Measurements from ENCODE around the gene PHKB. TPM values are rescaled to one million over a fixed set of nuclear protein-coding genes. Genes with fewer than 3 reads are reported as not detected.

PHKB gene
- polyA plus RNA-seq, 3 donors: 49.8 to 53.1 (median 50.8) TPM

DNA sequence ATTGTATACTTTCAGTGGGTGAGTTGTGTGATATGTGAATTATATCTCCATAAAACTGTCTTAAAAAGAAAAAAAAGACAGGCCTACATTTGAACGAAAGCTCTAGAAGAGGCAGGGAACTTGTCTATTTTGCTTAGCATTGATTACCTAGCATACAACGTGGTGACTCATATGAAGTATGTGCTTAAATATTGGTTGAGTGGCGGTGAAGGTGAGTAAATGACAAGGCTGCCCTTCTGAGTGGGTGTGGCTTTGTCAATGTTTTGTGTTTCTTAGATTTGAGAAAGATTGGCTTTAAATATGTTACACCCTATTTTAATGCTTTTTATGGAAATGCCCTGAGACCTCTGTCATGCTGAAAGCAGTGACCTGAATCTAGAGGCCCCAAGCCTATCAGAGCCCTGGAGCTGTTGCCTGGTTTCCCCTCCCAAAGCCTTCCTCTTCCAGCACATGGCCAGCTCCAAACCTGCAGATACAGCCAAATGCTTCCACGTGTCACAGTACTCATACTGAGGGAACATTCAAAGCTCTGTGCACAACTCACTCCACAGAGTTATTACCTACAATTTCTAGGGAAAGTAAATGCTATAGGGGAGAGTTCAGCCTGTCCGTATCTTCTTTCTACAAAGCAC is 260.0 kb downstream of the PHKB start:
- Mint-ChIP-seq H3K4me1 (no peaks in the 10 kb centered on the region), H3K36me3 (no peaks in the 10 kb centered on the region), H3K9me3 (peaks cover 0 to 10% (median 0%) of the 10 kb centered on the region in 7 donors), H3K27me3 (ENCODE audit: low read depth in 3 of 3) (peaks cover 0 to 7% (median 4%) of the 10 kb centered on the region in 3 donors), H3K27ac (no peak overlapping the region), H3K4me3 (no peak overlapping the region)
- no peaks in the 10 kb centered on the region for H4K20me1 ChIP-seq (ENCODE audit: insufficient read depth, low read length)
- no peaks in the 10 kb centered on the region for H3K36me3 ChIP-seq (replicated peaks in 1 of 2; ENCODE audit: control insufficient read depth in 1 of 2, insufficient read depth in 2 of 2, low read length in 2 of 2)
- H3K4me1 ChIP-seq (ENCODE audit: control insufficient read depth in 1 of 2, insufficient read depth in 2 of 2, low read length in 2 of 2): no peaks in the 10 kb centered on the region
- no peak overlapping the region for H3K4me2 ChIP-seq (replicated peaks; ENCODE audit: extremely low read depth, low read length, poor library complexity, severe bottlenecking)
- no peak overlapping the region for H2AFZ ChIP-seq (ENCODE audit: insufficient read depth, low read depth, low read length, poor library complexity, severe bottlenecking)
- TF ChIP-seq, protein P1, sequence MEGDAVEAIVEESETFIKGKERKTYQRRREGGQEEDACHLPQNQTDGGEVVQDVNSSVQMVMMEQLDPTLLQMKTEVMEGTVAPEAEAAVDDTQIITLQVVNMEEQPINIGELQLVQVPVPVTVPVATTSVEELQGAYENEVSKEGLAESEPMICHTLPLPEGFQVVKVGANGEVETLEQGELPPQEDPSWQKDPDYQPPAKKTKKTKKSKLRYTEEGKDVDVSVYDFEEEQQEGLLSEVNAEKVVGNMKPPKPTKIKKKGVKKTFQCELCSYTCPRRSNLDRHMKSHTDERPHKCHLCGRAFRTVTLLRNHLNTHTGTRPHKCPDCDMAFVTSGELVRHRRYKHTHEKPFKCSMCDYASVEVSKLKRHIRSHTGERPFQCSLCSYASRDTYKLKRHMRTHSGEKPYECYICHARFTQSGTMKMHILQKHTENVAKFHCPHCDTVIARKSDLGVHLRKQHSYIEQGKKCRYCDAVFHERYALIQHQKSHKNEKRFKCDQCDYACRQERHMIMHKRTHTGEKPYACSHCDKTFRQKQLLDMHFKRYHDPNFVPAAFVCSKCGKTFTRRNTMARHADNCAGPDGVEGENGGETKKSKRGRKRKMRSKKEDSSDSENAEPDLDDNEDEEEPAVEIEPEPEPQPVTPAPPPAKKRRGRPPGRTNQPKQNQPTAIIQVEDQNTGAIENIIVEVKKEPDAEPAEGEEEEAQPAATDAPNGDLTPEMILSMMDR (IDR thresholded peaks at IDR 0.05): no peak
- DNase-seq: no peak
- H3K27me3 ChIP-seq (ENCODE audit: control insufficient read depth in 2 of 2, insufficient read depth in 2 of 2, low read length in 2 of 2): no peaks in the 10 kb centered on the region
- H3K27ac ChIP-seq (ENCODE audit: low read depth in 1 of 2, low read length in 2 of 2): no peak overlapping the region
- no peak overlapping the region for H3K9ac ChIP-seq (ENCODE audit: insufficient read depth, low read length, poor library complexity, severe bottlenecking)
- H3K79me2 ChIP-seq (ENCODE audit: insufficient read depth, low read length): no peaks in the 10 kb centered on the region
- no peaks in the 10 kb centered on the region for H3K9me3 ChIP-seq (replicated peaks in 1 of 2; ENCODE audit: control insufficient read depth in 1 of 2, insufficient read depth in 1 of 2, low read length in 2 of 2)
- 83% methylated on average over 1 of the region's 5 CpGs for WGBS (ENCODE audit: insufficient coverage)
- no peak overlapping the region for H3K4me3 ChIP-seq (replicated peaks in 1 of 3; ENCODE audit: low read depth in 2 of 3, low read length in 3 of 3)
- intact Hi-C loops (cut with micrococcal nuclease): no loop called here

- intact Hi-C loops (cut with micrococcal nuclease): no loop called here
- no peak overlapping the region for H3K9ac ChIP-seq (ENCODE audit: insufficient read depth, low read length, poor library complexity, severe bottlenecking)
- H3K4me1 ChIP-seq (ENCODE audit: control insufficient read depth in 1 of 2, insufficient read depth in 2 of 2, low read length in 2 of 2): no peaks in the 10 kb centered on the region
- H3K36me3 ChIP-seq (replicated peaks in 1 of 2; ENCODE audit: control insufficient read depth in 1 of 2, insufficient read depth in 2 of 2, low read length in 2 of 2): no peaks in the 10 kb centered on the region
- H3K36me3 Mint-ChIP-seq: no peaks in the 10 kb centered on the region
- peaks cover 0 to 7% (median 0%) of the 10 kb centered on the region in 7 donors for H3K9me3 Mint-ChIP-seq
- H3K9me3 ChIP-seq (replicated peaks in 1 of 2; ENCODE audit: control insufficient read depth in 1 of 2, insufficient read depth in 1 of 2, low read length in 2 of 2): no peaks in the 10 kb centered on the region
- H3K79me2 ChIP-seq (ENCODE audit: insufficient read depth, low read length): no peaks in the 10 kb centered on the region
- H3K4me3 ChIP-seq (replicated peaks in 1 of 3; ENCODE audit: low read depth in 2 of 3, low read length in 3 of 3): no peak overlapping the region
- H3K27me3 Mint-ChIP-seq (ENCODE audit: low read depth in 3 of 3): peaks cover 2 to 7% (median 4%) of the 10 kb centered on the region in 3 donors
- TF ChIP-seq, protein P1 (IDR thresholded peaks at IDR 0.05): no peak
- H3K27ac ChIP-seq (ENCODE audit: low read depth in 1 of 2, low read length in 2 of 2): no peak overlapping the region
- no peaks in the 10 kb centered on the region for H4K20me1 ChIP-seq (ENCODE audit: insufficient read depth, low read length)
- WGBS (ENCODE audit: insufficient coverage): 100% methylated on average over 4 of the region's 4 CpGs
- DNase-seq: no peak
- H3K4me2 ChIP-seq (replicated peaks; ENCODE audit: extremely low read depth, low read length, poor library complexity, severe bottlenecking): no peak overlapping the region
- no peak overlapping the region for H2AFZ ChIP-seq (ENCODE audit: insufficient read depth, low read depth, low read length, poor library complexity, severe bottlenecking)
- H3K27me3 ChIP-seq (ENCODE audit: control insufficient read depth in 2 of 2, insufficient read depth in 2 of 2, low read length in 2 of 2): no peaks in the 10 kb centered on the region
- no peak overlapping the region for H3K4me3 Mint-ChIP-seq
- no peak overlapping the region for H3K27ac Mint-ChIP-seq
- H3K4me1 Mint-ChIP-seq: no peaks in the 10 kb centered on the region
These were observed 260.9 kb downstream of the PHKB start for GRCh38 chr16:47722046-47722445.

All from CD14-positive monocyte (primary cell).